CD4-positive, alpha-beta T cell treated with Interferon alpha-2 for 1 hour (primary cell): ENCODE data around the gene DCAF15.
"Not testable (repeated sequence)": the region's sequence is repeated elsewhere in the genome, so short reads cannot be mapped to it uniquely, and the experiment has no call there.

Experiments
- DNase-seq, 2 donors: peaks; one replicate each; pipeline ENCODE4 v3.0.0-alpha.2; 2020 to 2022

DCAF15 gene

GRCh38 chr19:13960863-13961784, 8.8 kb downstream of the DCAF15 start:
- DNase-seq, result no peak

GRCh38 chr19:13961826-13962698, 9.8 kb downstream of the DCAF15 start:
- DNase-seq, result no peak

- no peak for DNase-seq
Observed at GRCh38 chr19:13962699-13963602, 10.6 kb downstream of the DCAF15 start.

- no peak for DNase-seq
Observed at GRCh38 chr19:13963603-13964105, 11.3 kb downstream of the DCAF15 start.

- no peak for DNase-seq
Observed at GRCh38 chr19:13964776-13965175, 12.5 kb downstream of the DCAF15 start.

GRCh38 chr19:13965377-13965896, 13.1 kb downstream of the DCAF15 start:
- no peak for DNase-seq

GRCh38 chr19:13965926-13966683, 13.8 kb downstream of the DCAF15 start:
- DNase-seq, result no peak

GRCh38 chr19:13966684-13967128, 14.4 kb downstream of the DCAF15 start:
- no peak for DNase-seq

GRCh38 chr19:13967206-13967605, 14.9 kb downstream of the DCAF15 start:
- DNase-seq, result not testable (repeated sequence)

- DNase-seq, result no peak
Observed at GRCh38 chr19:13968383-13968935, 16.1 kb downstream of the DCAF15 start.

GRCh38 chr19:13968999-13969398, 16.7 kb downstream of the DCAF15 start:
- DNase-seq, result no peak

- no peak for DNase-seq
Observed at GRCh38 chr19:13969897-13970296, 17.6 kb downstream of the DCAF15 start.

- not testable (repeated sequence) for DNase-seq
Observed at GRCh38 chr19:13971868-13972267, 19.6 kb downstream of the DCAF15 start.

GRCh38 chr19:13972368-13973155, 20.3 kb downstream of the DCAF15 start:
- DNase-seq, result no peak

- not testable (repeated sequence) for DNase-seq
Observed at GRCh38 chr19:13973479-13973878, 21.2 kb downstream of the DCAF15 start.

- DNase-seq, result peak; percentile 34 to 54
Observed at GRCh38 chr19:13974073-13974472, 21.8 kb downstream of the DCAF15 start.

GRCh38 chr19:13975870-13976269, 23.6 kb downstream of the DCAF15 start:
- no peak for DNase-seq

- no peak for DNase-seq
Observed at GRCh38 chr19:13976446-13976845, 24.1 kb downstream of the DCAF15 start.

GRCh38 chr19:13977803-13978202, 25.5 kb downstream of the DCAF15 start:
- DNase-seq, result no peak
